ENCODE results near the gene PRKCE. TPM values are rescaled to one million over a fixed set of nuclear protein-coding genes. Genes with fewer than 3 reads are reported as not detected.

Gene PRKCE
- total and polyA plus RNA-seq, 2 of the 8 experiments (the other 6 are each of a cell fraction or from before 2014, with no cell fraction given), result 0.54 to 2.1 TPM

- no peak for TF ChIP-seq EP300 (IDR thresholded peaks at IDR 0.05; ENCODE audit: borderline replicate concordance in 1 of 2, low read depth in 2 of 2, low read length in 2 of 2)
- TF ChIP-seq TAF7 (optimal IDR thresholded peaks at IDR 0.05; ENCODE audit: borderline replicate concordance, low read depth, low read length), result no peak
- no peak for TF ChIP-seq YY1 (IDR thresholded peaks at IDR 0.05; ENCODE audit: low read depth, low read length)
- TF ChIP-seq RNF2 (IDR thresholded peaks at IDR 0.05; ENCODE audit: borderline replicate concordance, low read depth, low read length, missing control alignments, poor library complexity, severe bottlenecking), result no peak
- no peak for TF ChIP-seq TEAD4 (IDR thresholded peaks at IDR 0.05; ENCODE audit: low read depth, low read length)
- TF ChIP-seq RXRA (IDR thresholded peaks at IDR 0.05; ENCODE audit: insufficient read depth, low read depth, low read length), result no peak
- no peak for TF ChIP-seq KDM4A (IDR thresholded peaks at IDR 0.05; ENCODE audit: low read depth, low read length, severe bottlenecking)
- no peak for TF ChIP-seq CTCF (IDR thresholded peaks at IDR 0.05; ENCODE audit: control extremely low read depth in 1 of 3, insufficient read depth in 1 of 3, low read depth in 1 of 3, low read length in 3 of 3)
Measured at GRCh38 chr2:46142546-46143428, 491.3 kb downstream of the PRKCE start (continued).
